IMR-90 (cell line): ENCODE results near the gene CCNA1. TPM values are rescaled to one million over a fixed set of nuclear protein-coding genes. Genes with fewer than 3 reads are reported as not detected.

Experiments used
- ATAC-seq: fragments of 200-7000 bp; cut with Tn5 transposase; 2 replicates; pipeline ENCODE4 v1.9.1; 2020; ENCODE audit warnings: low read depth, mild to moderate bottlenecking, moderate library complexity
- BruUV-seq: library from RNA; stranded (reverse); fragments of 400-500 nt; replicated peaks from 2 replicates; lab custom pipeline; 2021; lab: Mats Ljungman, UMichigan
- CTCF ChIA-PET: fragments of 300-600 bp; formaldehyde crosslinking; extraction: SDS; loops from one replicate; lab custom pipeline; 2021; ENCODE audit warnings: antibody characterized with exemption; lab: Yijun Ruan, JAX
- POLR2A ChIA-PET: fragments of 300-600 bp; sonication (Branson Sonifier 250); formaldehyde crosslinking; loops from one replicate; lab custom pipeline; 2022; ENCODE audit warnings: antibody characterized with exemption; ENCODE audit not compliant: unreplicated experiment; lab: Charles Lee
- DNase-seq: peaks from one replicate; pipeline ENCODE4 v3.0.0; 2013
- H2AFZ ChIP-seq: replicated peaks from 2 replicates; pipeline ENCODE3; 2013; ENCODE audit warnings: low read length, mild to moderate bottlenecking; ENCODE audit not compliant: poor library complexity
- H2AK5ac ChIP-seq: 2 replicates; pipeline ENCODE4 v1.6.1; 2013; ENCODE audit warnings: low read depth, low read length, inconsistent platforms
- H2AK9ac ChIP-seq: replicated peaks from 2 replicates; pipeline ENCODE3; 2013; ENCODE audit warnings: mild to moderate bottlenecking, low read depth, low read length, moderate library complexity; ENCODE audit not compliant: poor library complexity
- H2BK120ac ChIP-seq: 2 replicates; pipeline ENCODE4 v1.6.1; 2013; ENCODE audit warnings: low read depth, low read length, inconsistent platforms
- H2BK15ac ChIP-seq: 3 replicates; pipeline ENCODE4 v1.6.1; 2013; ENCODE audit warnings: low read depth, low read length, inconsistent platforms
- H2BK20ac ChIP-seq: 2 replicates; pipeline ENCODE4 v1.6.1; 2013; ENCODE audit warnings: low read depth, mild to moderate bottlenecking, inconsistent platforms, low read length, moderate library complexity
- H2BK5ac ChIP-seq: 2 replicates; pipeline ENCODE4 v1.6.1; 2013; ENCODE audit warnings: mild to moderate bottlenecking, low read depth, low read length, inconsistent platforms; ENCODE audit not compliant: poor library complexity, severe bottlenecking
- H3K14ac ChIP-seq: replicated peaks from 2 replicates; pipeline ENCODE4 v1.6.1; 2013; ENCODE audit warnings: low read depth, low read length, inconsistent platforms
- H3K18ac ChIP-seq: 2 replicates; pipeline ENCODE4 v1.6.1; 2013; ENCODE audit warnings: low read depth, low read length, control low read depth
- H3K23ac ChIP-seq: 2 replicates; pipeline ENCODE4 v1.6.1; 2013; ENCODE audit warnings: low read depth, low read length, inconsistent platforms
- H3K27ac ChIP-seq: 2 replicates; pipeline ENCODE4 v1.5.1; 2013; ENCODE audit warnings: mild to moderate bottlenecking, control low read depth, low read length; ENCODE audit not compliant: insufficient read depth
- H3K27me3 ChIP-seq: 2 replicates; pipeline ENCODE4 v1.6.1; 2013; ENCODE audit warnings: low read length; ENCODE audit not compliant: control insufficient read depth, insufficient read depth
- H3K36me3 ChIP-seq: 2 replicates; pipeline ENCODE4 v1.6.1; 2013; ENCODE audit warnings: low read length, mixed read lengths; ENCODE audit not compliant: control insufficient read depth, insufficient read depth
- H3K4ac ChIP-seq: 2 replicates; pipeline ENCODE4 v1.6.1; 2013; ENCODE audit warnings: low read depth, low read length, inconsistent platforms
- H3K4me1 ChIP-seq: 2 replicates; pipeline ENCODE4 v1.6.1; 2013; ENCODE audit warnings: low read length, mixed read lengths; ENCODE audit not compliant: control insufficient read depth, insufficient read depth
- H3K4me2 ChIP-seq: 2 replicates; pipeline ENCODE4 v1.6.1; 2013; ENCODE audit warnings: low read depth, mild to moderate bottlenecking, control low read depth, low read length, moderate library complexity
- H3K4me3 ChIP-seq: 2 replicates; pipeline ENCODE4 v1.5.1; 2013; ENCODE audit warnings: low read depth, mild to moderate bottlenecking, control low read depth, low read length, moderate library complexity; ENCODE audit not compliant: insufficient read depth
- H3K56ac ChIP-seq: 2 replicates; pipeline ENCODE4 v1.6.1; 2013; ENCODE audit warnings: low read length, inconsistent platforms; ENCODE audit not compliant: insufficient read depth; ENCODE audit errors: extremely low read depth
- H3K79me1 ChIP-seq, 2 experiments: 2 replicates each; pipeline ENCODE4 v1.6.1; 2013; ENCODE audit warnings: low read length in 2 of 2, inconsistent platforms in 1 of 2, low read depth in 1 of 2
- H3K9ac ChIP-seq: 2 replicates; pipeline ENCODE4 v1.6.1; 2013; ENCODE audit warnings: low read depth, low read length, control low read depth
- H3K9me1 ChIP-seq: 2 replicates; pipeline ENCODE4 v1.6.1; 2013; ENCODE audit warnings: low read length, inconsistent platforms; ENCODE audit not compliant: insufficient read depth
- H3K9me3 ChIP-seq: 2 replicates; pipeline ENCODE4 v1.6.1; 2013; ENCODE audit warnings: low read length; ENCODE audit not compliant: control insufficient read depth, insufficient read depth
- H4K20me1 ChIP-seq: 2 replicates; pipeline ENCODE4 v1.6.1; 2013; ENCODE audit warnings: low read length, inconsistent platforms; ENCODE audit not compliant: insufficient read depth
- H4K5ac ChIP-seq: 2 replicates; pipeline ENCODE4 v1.6.1; 2013; ENCODE audit warnings: mild to moderate bottlenecking, low read depth, low read length, control low read depth
- H4K8ac ChIP-seq, 2 experiments: 2 replicates each; pipeline ENCODE4 v1.6.1; 2013; ENCODE audit warnings: low read depth in 2 of 2, low read length in 2 of 2, control low read depth in 1 of 2, inconsistent platforms in 1 of 2
- H4K91ac ChIP-seq: 2 replicates; pipeline ENCODE4 v1.6.1; 2013; ENCODE audit warnings: low read depth, low read length, inconsistent platforms; ENCODE audit not compliant: insufficient read depth
- ELK1 ChIP-seq: fragments of 150-350 bp; IDR thresholded peaks from 2 replicates; pipeline ENCODE4 v1.6.1; 2016; ENCODE audit warnings: low read depth, mild to moderate bottlenecking, low read length, moderate library complexity, borderline replicate concordance
- MAZ ChIP-seq: IDR thresholded peaks from 2 replicates; pipeline ENCODE4 v1.6.1; 2012; ENCODE audit warnings: low read depth, mild to moderate bottlenecking, low read length, improper control_type of control experiment, moderate library complexity, borderline replicate concordance
- MXI1 ChIP-seq: IDR thresholded peaks from 2 replicates; pipeline ENCODE4 v1.6.1; 2012; ENCODE audit warnings: low read depth, mild to moderate bottlenecking, low read length, moderate library complexity, borderline replicate concordance
- NFE2L2 ChIP-seq: fragments of 150-350 bp; IDR thresholded peaks from 2 replicates; pipeline ENCODE4 v1.6.1; 2016; ENCODE audit warnings: low read depth, mild to moderate bottlenecking, low read length
- RAD21 ChIP-seq: IDR thresholded peaks from 2 replicates; pipeline ENCODE4 v1.6.1; 2012; ENCODE audit warnings: low read length, improper control_type of control experiment
- RCOR1 ChIP-seq: IDR thresholded peaks from 2 replicates; pipeline ENCODE4 v1.6.1; 2012; ENCODE audit warnings: mild to moderate bottlenecking, low read length, improper control_type of control experiment; ENCODE audit not compliant: insufficient replicate concordance
- WGBS, 2 experiments: methylation state at CpG; one replicate each; pipeline versions ENCODE4 v1.1.5 to v1.1.7; 2013; ENCODE audit warnings: missing lambda C conversion rate in 2 of 2; ENCODE audit not compliant: insufficient read length in 1 of 2; ENCODE audit errors: extremely low coverage in 2 of 2; 5-methylcytosine and 5-hydroxymethylcytosine counted together
- dilution Hi-C: fragments of 300-500 bp; cut with HindIII; formaldehyde crosslinking; loops from one replicate; pipeline ENCODE4 v1.14.3; 2018; ENCODE audit warnings: low sequenced_read_pairs; ENCODE audit not compliant: unreplicated experiment
- in situ Hi-C: fragments of 300-500 bp; cut with MboI; formaldehyde crosslinking; loops from 3 replicates; pipeline ENCODE4 v1.14.3; 2019; ENCODE audit warnings: low sequenced_read_pairs, inconsistent platforms, mixed read lengths
- intact Hi-C: fragments of 100-400 bp; cut with micrococcal nuclease; formaldehyde crosslinking; loops from 2 replicates; pipeline ENCODE4 v1.10.0; 2022
- polyA plus RNA-seq, 3 experiments: library from polyadenylated mRNA; depleted of rRNA; stranded (reverse); fragments of >200 nt; gene quantifications; 2 replicates each; pipeline ENCODE4 v1.2.3, GENCODE V29; 2012; ENCODE audit warnings: low replicate concordance in 1 of 3
- total RNA-seq: library from RNA; depleted of rRNA; stranded (reverse); fragments of >200 nt; gene quantifications from 2 replicates; pipeline ENCODE4 v1.2.3, GENCODE V29; 2012

CCNA1 gene
- total and polyA plus RNA-seq, 2 of the 4 experiments (the other 2 are of a cell fraction), result 0.07 TPM; not detected in 1

- H3K36me3 ChIP-seq, result no peaks in the 10 kb centered on the region
Measured at GRCh38 chr13:36480726-36481427, 48.6 kb downstream of the CCNA1 start.

More at GRCh38 chr13:36480726-36481427, 48.6 kb downstream of the CCNA1 start:
- no peak overlapping the region for H3K4ac ChIP-seq
- no peak overlapping the region for H2AK5ac ChIP-seq
- no peak overlapping the region for H2AK9ac ChIP-seq
- no peaks in the 10 kb centered on the region for H3K27me3 ChIP-seq
- no peak overlapping the region for H3K4me2 ChIP-seq
- H3K56ac ChIP-seq, result no peak overlapping the region
- H4K20me1 ChIP-seq, result no peaks in the 10 kb centered on the region
- no peak overlapping the region for H3K14ac ChIP-seq
- no peak overlapping the region for H2AFZ ChIP-seq
- H2BK5ac ChIP-seq, result no peak overlapping the region
- no peak overlapping the region for H2BK20ac ChIP-seq
- no peak overlapping the region for H3K18ac ChIP-seq
- POLR2A ChIA-PET, result no interaction called here
- CTCF ChIA-PET, result interaction anchor here (0.9 kb wide), 1 partner anchor 14 kb away, joined by 3 read pairs; no protein-coding TSS in a partner anchor
- no peak overlapping the region for H2BK120ac ChIP-seq
- no CpG with 5 or more reads among the region's 2 CpGs for WGBS, 2 experiments
- H3K9ac ChIP-seq, result no peak overlapping the region
- no peaks in the 10 kb centered on the region for H3K9me3 ChIP-seq
- H4K5ac ChIP-seq, result no peak overlapping the region
- no peak overlapping the region for H3K23ac ChIP-seq
- no TSS peak for BruUV-seq
- H3K4me1 ChIP-seq, result no peaks in the 10 kb centered on the region
- DNase-seq, result no peak
- H2BK15ac ChIP-seq, result no peak overlapping the region
- no peaks in the 10 kb centered on the region for H3K79me1 ChIP-seq
- no peak for ATAC-seq
- H3K9me1 ChIP-seq, result no peaks in the 10 kb centered on the region
- no peak for TF ChIP-seq NFE2L2
- no peak for TF ChIP-seq MAZ
- TF ChIP-seq RCOR1, result no peak
- TF ChIP-seq MXI1, result no peak
- no peak for TF ChIP-seq ELK1
- TF ChIP-seq RAD21, result no peak
- intact Hi-C loops (no loop called here), dilution Hi-C loops (no loop called here), in situ Hi-C loops (no loop called here)
- no peak overlapping the region for H4K8ac ChIP-seq
- no peak overlapping the region for H3K4me3 ChIP-seq
- no peak overlapping the region for H3K27ac ChIP-seq
- H4K91ac ChIP-seq, result no peak overlapping the region
